Progenitor cell of endocrine pancreas (in vitro differentiated cells): ENCODE measurements around the gene VWA8. TPM values are rescaled to one million over a fixed set of nuclear protein-coding genes. Genes with fewer than 3 reads are reported as not detected.

Source experiments
- DNase-seq: peaks from one replicate; pipeline ENCODE4 v3.0.0; 2021; ENCODE audit warnings: low spot score; ENCODE audit not compliant: unreplicated experiment
- H3K27ac Mint-ChIP-seq: 2 replicates; pipeline ENCODE4 v1.8.0; 2021; ENCODE audit warnings: mild to moderate bottlenecking, moderate library complexity, mixed read lengths
- H3K27me3 Mint-ChIP-seq: 2 replicates; pipeline ENCODE4 v1.8.0; 2021; ENCODE audit warnings: mixed read lengths
- H3K36me3 Mint-ChIP-seq: 2 replicates; pipeline ENCODE4 v1.8.0; 2022; ENCODE audit warnings: mixed read lengths; ENCODE audit not compliant: insufficient read depth
- H3K4me1 Mint-ChIP-seq: 2 replicates; pipeline ENCODE4 v1.8.0; 2021; ENCODE audit warnings: low read depth, mixed read lengths
- H3K4me3 Mint-ChIP-seq: 2 replicates; pipeline ENCODE4 v1.8.0; 2021; ENCODE audit warnings: low read depth, mild to moderate bottlenecking, moderate library complexity, mixed read lengths
- H3K9me3 Mint-ChIP-seq: 2 replicates; pipeline ENCODE4 v1.8.0; 2021; ENCODE audit warnings: low read depth, mixed read lengths
- total RNA-seq: library from RNA; stranded (reverse); gene quantifications from 2 replicates; pipeline ENCODE4 v1.2.1, GENCODE V29; 2021
- TF ChIP-seq, protein P1 (sequence below): fragments of 200-600 bp; sonication (generic); IDR thresholded peaks from one replicate; pipeline ENCODE4 v1.5.0; 2021; ENCODE audit warnings: antibody characterized with exemption, mild to moderate bottlenecking; ENCODE audit not compliant: unreplicated experiment

VWA8 gene
- total RNA-seq, 1 donor from 2014 or later: 24.1 TPM

DNA sequence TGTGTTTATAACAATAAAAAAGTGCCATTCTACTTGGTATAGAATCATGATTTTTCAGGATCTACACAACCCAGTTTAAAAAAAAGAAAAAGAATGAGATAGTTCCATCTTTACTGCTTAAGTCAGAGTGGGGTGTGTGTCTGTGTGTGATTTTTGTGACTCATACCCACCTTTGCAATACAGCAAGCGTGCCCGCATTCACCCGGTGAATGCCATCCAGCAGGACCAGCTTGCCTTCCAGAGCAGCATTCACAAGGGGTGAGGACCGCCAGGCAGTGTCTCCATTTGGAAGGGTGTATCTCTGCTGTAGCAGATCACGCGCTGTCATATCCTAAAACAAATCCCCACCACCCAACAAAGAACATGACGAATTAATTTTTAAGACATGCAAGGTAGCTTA is 127.7 kb downstream of the VWA8 start:
- DNase-seq: no peak
- Mint-ChIP-seq H3K4me3 (no peak overlapping the region), H3K27ac (peak overlapping the region; percentile 38), H3K4me1 (no peaks in the 10 kb centered on the region), H3K9me3 (peaks cover 4% of the 10 kb centered on the region), H3K27me3 (no peaks in the 10 kb centered on the region), H3K36me3 (peaks cover 11% of the 10 kb centered on the region)
- TF ChIP-seq, protein P1, sequence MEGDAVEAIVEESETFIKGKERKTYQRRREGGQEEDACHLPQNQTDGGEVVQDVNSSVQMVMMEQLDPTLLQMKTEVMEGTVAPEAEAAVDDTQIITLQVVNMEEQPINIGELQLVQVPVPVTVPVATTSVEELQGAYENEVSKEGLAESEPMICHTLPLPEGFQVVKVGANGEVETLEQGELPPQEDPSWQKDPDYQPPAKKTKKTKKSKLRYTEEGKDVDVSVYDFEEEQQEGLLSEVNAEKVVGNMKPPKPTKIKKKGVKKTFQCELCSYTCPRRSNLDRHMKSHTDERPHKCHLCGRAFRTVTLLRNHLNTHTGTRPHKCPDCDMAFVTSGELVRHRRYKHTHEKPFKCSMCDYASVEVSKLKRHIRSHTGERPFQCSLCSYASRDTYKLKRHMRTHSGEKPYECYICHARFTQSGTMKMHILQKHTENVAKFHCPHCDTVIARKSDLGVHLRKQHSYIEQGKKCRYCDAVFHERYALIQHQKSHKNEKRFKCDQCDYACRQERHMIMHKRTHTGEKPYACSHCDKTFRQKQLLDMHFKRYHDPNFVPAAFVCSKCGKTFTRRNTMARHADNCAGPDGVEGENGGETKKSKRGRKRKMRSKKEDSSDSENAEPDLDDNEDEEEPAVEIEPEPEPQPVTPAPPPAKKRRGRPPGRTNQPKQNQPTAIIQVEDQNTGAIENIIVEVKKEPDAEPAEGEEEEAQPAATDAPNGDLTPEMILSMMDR: no peak

- TF ChIP-seq, protein P1: no peak
- no peaks in the 10 kb centered on the region for H3K27me3 Mint-ChIP-seq
- H3K4me3 Mint-ChIP-seq: no peak overlapping the region
- no peaks in the 10 kb centered on the region for H3K9me3 Mint-ChIP-seq
- no peak for DNase-seq
- H3K27ac Mint-ChIP-seq: no peak overlapping the region
- H3K4me1 Mint-ChIP-seq: no peaks in the 10 kb centered on the region
- peaks cover 5% of the 10 kb centered on the region for H3K36me3 Mint-ChIP-seq
Measured at GRCh38 chr13:41827507-41828213, 133.2 kb downstream of the VWA8 start.

DNA sequence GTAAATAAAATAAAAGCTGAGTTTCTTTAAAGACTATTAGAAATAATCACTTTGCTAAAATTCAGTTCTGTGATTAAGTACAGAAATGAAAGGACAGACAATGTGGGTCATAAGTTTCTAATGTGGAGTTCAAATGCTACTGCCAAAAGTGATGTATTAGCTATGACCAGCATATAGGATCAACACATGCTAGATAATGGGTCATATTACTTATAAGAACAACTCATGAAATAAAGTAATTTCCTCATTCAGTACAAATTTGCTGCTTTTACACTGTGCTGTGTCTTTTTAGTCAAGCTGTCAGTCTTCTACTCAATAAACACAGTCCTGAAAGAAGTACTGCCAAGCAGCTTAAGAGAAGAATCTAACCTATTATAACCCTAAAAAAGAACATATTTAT is 135.2 kb downstream of the VWA8 start:
- Mint-ChIP-seq H3K27ac (no peak overlapping the region), H3K4me1 (no peaks in the 10 kb centered on the region), H3K27me3 (no peaks in the 10 kb centered on the region), H3K9me3 (no peaks in the 10 kb centered on the region), H3K4me3 (no peak overlapping the region), H3K36me3 (peaks cover 4% of the 10 kb centered on the region)
- DNase-seq: no peak
- TF ChIP-seq, protein P1: no peak

DNA sequence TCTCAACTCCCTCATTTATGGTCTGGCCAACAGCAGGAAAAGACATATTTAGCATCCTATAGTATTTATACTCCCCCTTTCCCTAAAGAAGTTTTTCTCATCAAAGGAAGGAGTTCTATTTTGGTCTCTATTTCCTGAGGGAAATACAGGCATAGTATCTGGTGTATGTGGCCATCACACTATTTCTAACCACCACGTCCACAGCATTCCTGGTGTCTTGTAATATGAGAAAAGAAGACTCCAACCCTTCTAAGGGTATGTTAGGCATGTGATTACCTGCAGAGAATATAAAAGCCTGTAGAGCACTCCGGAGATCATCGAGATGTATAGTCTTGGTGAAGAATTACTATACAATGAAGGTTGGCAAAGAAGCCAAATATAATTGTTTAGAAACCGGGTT is 137.4 kb downstream of the VWA8 start:
- TF ChIP-seq, protein P1: no peak
- no peaks in the 10 kb centered on the region for H3K27me3 Mint-ChIP-seq
- no peak for DNase-seq
- no peaks in the 10 kb centered on the region for H3K4me1 Mint-ChIP-seq
- peaks cover 2% of the 10 kb centered on the region for H3K36me3 Mint-ChIP-seq
- H3K4me3 Mint-ChIP-seq: no peak overlapping the region
- no peaks in the 10 kb centered on the region for H3K9me3 Mint-ChIP-seq
- H3K27ac Mint-ChIP-seq: no peak overlapping the region

- H3K4me3 Mint-ChIP-seq: no peak overlapping the region
- no peak for DNase-seq
- H3K27ac Mint-ChIP-seq: no peak overlapping the region
- peaks cover 3% of the 10 kb centered on the region for H3K36me3 Mint-ChIP-seq
- TF ChIP-seq, protein P1: no peak
- no peaks in the 10 kb centered on the region for H3K9me3 Mint-ChIP-seq
- H3K4me1 Mint-ChIP-seq: no peaks in the 10 kb centered on the region
- H3K27me3 Mint-ChIP-seq: no peaks in the 10 kb centered on the region
Measured at GRCh38 chr13:41822560-41822959, 138.3 kb downstream of the VWA8 start.
